Measurements from ENCODE around the gene SYTL3. TPM values are rescaled to one million over a fixed set of nuclear protein-coding genes. Genes with fewer than 3 reads are reported as not detected.

SYTL3 gene
- polyA plus RNA-seq, 1 donor (not counting 4 experiments of a cell fraction or from before 2014, with no cell fraction given) = 1.4 TPM

DNA sequence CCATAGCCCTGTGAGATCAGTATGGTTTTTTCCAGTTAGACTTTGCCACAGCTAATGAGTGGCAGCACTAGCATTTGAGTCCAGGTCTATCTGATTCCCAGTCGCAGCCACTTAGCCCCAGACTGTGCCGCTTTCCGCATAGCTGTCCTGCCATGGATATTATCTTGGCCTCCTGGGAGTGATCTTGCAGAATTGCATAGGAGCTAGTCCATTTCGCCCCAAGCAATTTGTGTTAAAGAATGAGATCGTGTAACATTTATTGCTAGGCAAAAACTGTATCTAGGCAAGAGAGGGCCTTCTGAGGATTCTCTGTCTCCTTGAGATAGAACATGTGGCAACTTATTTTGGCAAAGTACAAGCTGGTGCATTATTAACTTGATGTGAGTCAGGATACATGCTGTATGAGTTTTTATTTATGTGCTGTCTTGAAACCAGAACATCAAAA, 95.2 kb downstream of the SYTL3 start:
- Histone ChIP-seq H4K20me1 (ENCODE audit: control insufficient read depth, extremely low read depth, insufficient read depth, low read length) (no peaks in the 10 kb centered on the region), H3K27me3 (ENCODE audit: control insufficient read depth, extremely low read depth, insufficient read depth, low read length) (no peaks in the 10 kb centered on the region), H2AFZ (ENCODE audit: control insufficient read depth, low read length) (peak overlapping the region; percentile 16), H3K4me2 (ENCODE audit: control insufficient read depth, extremely low read depth, insufficient read depth, low read depth, low read length) (no peak overlapping the region), H3K9me3 (ENCODE audit: control insufficient read depth, low read depth, low read length) (no peaks in the 10 kb centered on the region), H3K4me1 (ENCODE audit: control insufficient read depth, extremely low read depth, insufficient read depth, low read length) (peaks cover 19% of the 10 kb centered on the region), H3K4me3 (ENCODE audit: control insufficient read depth in 2 of 3, extremely low read depth in 1 of 3, insufficient read depth in 2 of 3, low read depth in 1 of 3, low read length in 3 of 3) (no peak overlapping the region), H3K27ac (ENCODE audit: control insufficient read depth, insufficient read depth, low read length) (peak overlapping the region; percentile 18), H3K9me1 (ENCODE audit: control insufficient read depth, extremely low read depth, insufficient read depth, low read length) (no peaks in the 10 kb centered on the region), H3K9ac (ENCODE audit: control insufficient read depth, extremely low read depth, insufficient read depth, low read length) (peak overlapping the region; percentile 18), H3K79me2 (ENCODE audit: control insufficient read depth, insufficient read depth, low read length) (no peaks in the 10 kb centered on the region), H3K36me3 (ENCODE audit: control insufficient read depth in 2 of 2, extremely low read depth in 1 of 2, insufficient read depth in 2 of 2, low read length in 2 of 2) (no peaks in the 10 kb centered on the region)
- TF ChIP-seq EZH2 (IDR thresholded peaks at IDR 0.05; ENCODE audit: low read length) = no peak
- TF ChIP-seq, protein P1, sequence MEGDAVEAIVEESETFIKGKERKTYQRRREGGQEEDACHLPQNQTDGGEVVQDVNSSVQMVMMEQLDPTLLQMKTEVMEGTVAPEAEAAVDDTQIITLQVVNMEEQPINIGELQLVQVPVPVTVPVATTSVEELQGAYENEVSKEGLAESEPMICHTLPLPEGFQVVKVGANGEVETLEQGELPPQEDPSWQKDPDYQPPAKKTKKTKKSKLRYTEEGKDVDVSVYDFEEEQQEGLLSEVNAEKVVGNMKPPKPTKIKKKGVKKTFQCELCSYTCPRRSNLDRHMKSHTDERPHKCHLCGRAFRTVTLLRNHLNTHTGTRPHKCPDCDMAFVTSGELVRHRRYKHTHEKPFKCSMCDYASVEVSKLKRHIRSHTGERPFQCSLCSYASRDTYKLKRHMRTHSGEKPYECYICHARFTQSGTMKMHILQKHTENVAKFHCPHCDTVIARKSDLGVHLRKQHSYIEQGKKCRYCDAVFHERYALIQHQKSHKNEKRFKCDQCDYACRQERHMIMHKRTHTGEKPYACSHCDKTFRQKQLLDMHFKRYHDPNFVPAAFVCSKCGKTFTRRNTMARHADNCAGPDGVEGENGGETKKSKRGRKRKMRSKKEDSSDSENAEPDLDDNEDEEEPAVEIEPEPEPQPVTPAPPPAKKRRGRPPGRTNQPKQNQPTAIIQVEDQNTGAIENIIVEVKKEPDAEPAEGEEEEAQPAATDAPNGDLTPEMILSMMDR (optimal IDR thresholded peaks at IDR 0.05 in 1 of 3, IDR thresholded peaks at IDR 0.05 in 1 of 3, conservative IDR thresholded peaks at IDR 0.05 in 1 of 3; ENCODE audit: extremely low read depth in 1 of 3, insufficient read depth in 2 of 3, low read length in 3 of 3) = no peak
- FAIRE-seq (peak; percentile 34), DNase-seq (ENCODE audit: low read depth, low spot score) (no peak)
- dilution Hi-C loops (cut with MboI; ENCODE audit: extremely low pct_ligation_motif_present, low sequenced_read_pairs) = no loop called here

DNA sequence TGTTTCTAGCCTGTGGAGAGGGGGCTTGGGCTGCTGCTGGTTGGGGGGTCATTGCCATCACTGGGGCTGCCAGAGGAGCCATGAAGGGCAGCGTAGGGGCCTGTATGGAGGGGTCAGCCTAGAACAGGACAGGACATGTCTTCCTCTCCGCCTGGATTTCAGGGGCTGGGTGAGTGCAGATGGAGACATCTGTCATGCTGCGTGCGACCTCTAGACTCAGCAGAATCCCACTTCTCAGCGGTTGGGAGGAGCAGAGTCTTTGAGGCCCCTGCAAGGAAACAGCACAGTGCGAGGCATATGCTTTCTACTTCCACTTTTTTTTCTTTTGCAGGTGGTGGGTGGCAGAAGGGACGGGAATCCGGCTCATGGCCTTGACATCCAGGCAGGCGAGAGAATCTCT, 101.4 kb downstream of the SYTL3 start:
- FAIRE-seq (no peak), DNase-seq (ENCODE audit: low read depth, low spot score) (no peak)
- H3K36me3 ChIP-seq (ENCODE audit: control insufficient read depth in 2 of 2, extremely low read depth in 1 of 2, insufficient read depth in 2 of 2, low read length in 2 of 2) = no peaks in the 10 kb centered on the region
- H4K20me1 ChIP-seq (ENCODE audit: control insufficient read depth, extremely low read depth, insufficient read depth, low read length) = no peaks in the 10 kb centered on the region
- no peak overlapping the region for H2AFZ ChIP-seq (ENCODE audit: control insufficient read depth, low read length)
- H3K4me3 ChIP-seq (ENCODE audit: control insufficient read depth in 2 of 3, extremely low read depth in 1 of 3, insufficient read depth in 2 of 3, low read depth in 1 of 3, low read length in 3 of 3) = no peak overlapping the region
- TF ChIP-seq, protein P1 (optimal IDR thresholded peaks at IDR 0.05 in 1 of 3, IDR thresholded peaks at IDR 0.05 in 1 of 3, conservative IDR thresholded peaks at IDR 0.05 in 1 of 3; ENCODE audit: extremely low read depth in 1 of 3, insufficient read depth in 2 of 3, low read length in 3 of 3) = no peak
- TF ChIP-seq EZH2 (IDR thresholded peaks at IDR 0.05; ENCODE audit: low read length) = no peak
- H3K79me2 ChIP-seq (ENCODE audit: control insufficient read depth, insufficient read depth, low read length) = no peaks in the 10 kb centered on the region
- H3K4me1 ChIP-seq (ENCODE audit: control insufficient read depth, extremely low read depth, insufficient read depth, low read length) = peaks cover 7% of the 10 kb centered on the region
- H3K9me1 ChIP-seq (ENCODE audit: control insufficient read depth, extremely low read depth, insufficient read depth, low read length) = no peaks in the 10 kb centered on the region
- no peak overlapping the region for H3K4me2 ChIP-seq (ENCODE audit: control insufficient read depth, extremely low read depth, insufficient read depth, low read depth, low read length)
- no peak overlapping the region for H3K27ac ChIP-seq (ENCODE audit: control insufficient read depth, insufficient read depth, low read length)
- no peaks in the 10 kb centered on the region for H3K27me3 ChIP-seq (ENCODE audit: control insufficient read depth, extremely low read depth, insufficient read depth, low read length)
- dilution Hi-C loops (cut with MboI; ENCODE audit: extremely low pct_ligation_motif_present, low sequenced_read_pairs) = no loop called here
- H3K9me3 ChIP-seq (ENCODE audit: control insufficient read depth, low read depth, low read length) = no peaks in the 10 kb centered on the region
- no peak overlapping the region for H3K9ac ChIP-seq (ENCODE audit: control insufficient read depth, extremely low read depth, insufficient read depth, low read length)

Measured in keratinocyte (primary cell).